SK-N-SH (cell line): ENCODE measurements around the gene GDPD5.

ENCODE experiments used
- CTCF ChIP-seq: fragments of 200-600 bp; sonication (generic); IDR thresholded peaks from 2 replicates; pipeline ENCODE4 v1.6.1; 2017; ENCODE audit warnings: antibody characterized with exemption, mild to moderate bottlenecking, moderate library complexity
- EP300 ChIP-seq, 2 experiments: IDR thresholded peaks; 2 replicates each; pipeline versions ENCODE4 v1.4.0 to v1.6.1; 2012; ENCODE audit warnings: borderline replicate concordance in 1 of 2, low read depth in 1 of 2, low read length in 1 of 2
- EZH2phosphoT487 ChIP-seq: fragments of 200-600 bp; sonication (generic); IDR thresholded peaks from 2 replicates; pipeline ENCODE4 v1.6.1; 2017; ENCODE audit warnings: low read depth, mixed run types, mild to moderate bottlenecking, antibody characterized with exemption, moderate library complexity, borderline replicate concordance
- GATA2 ChIP-seq: sonication (generic); formaldehyde crosslinking; IDR thresholded peaks from 2 replicates; pipeline ENCODE4 v1.5.0; 2020; ENCODE audit warnings: mild to moderate bottlenecking, missing genetic modification reagents
- POLR2AphosphoS5 ChIP-seq: IDR thresholded peaks from 2 replicates; pipeline ENCODE4 v1.6.1; 2012; ENCODE audit warnings: low read depth, low read length
- RAD21 ChIP-seq: IDR thresholded peaks from 2 replicates; pipeline ENCODE4 v1.6.1; 2012; ENCODE audit warnings: mild to moderate bottlenecking, low read length
- REST ChIP-seq: IDR thresholded peaks from 2 replicates; pipeline ENCODE4 v1.6.1; 2012; ENCODE audit warnings: mild to moderate bottlenecking, low read depth, low read length, moderate library complexity
- RFX5 ChIP-seq: IDR thresholded peaks from 2 replicates; pipeline ENCODE4 v1.6.1; 2012; ENCODE audit warnings: mild to moderate bottlenecking, improper control_type of control experiment, low read length
- SIN3A ChIP-seq: IDR thresholded peaks from 2 replicates; pipeline ENCODE4 v1.6.1; 2012; ENCODE audit warnings: low read depth, mild to moderate bottlenecking, low read length, moderate library complexity, borderline replicate concordance
- SMC3 ChIP-seq: IDR thresholded peaks from 2 replicates; pipeline ENCODE4 v1.6.1; 2012; ENCODE audit warnings: low read depth, low read length, improper control_type of control experiment
- TAF1 ChIP-seq: IDR thresholded peaks from 2 replicates; pipeline ENCODE4 v1.6.1; 2012; ENCODE audit warnings: low read depth, mild to moderate bottlenecking, low read length, moderate library complexity, borderline replicate concordance
- ZBTB33 ChIP-seq: IDR thresholded peaks from 2 replicates; pipeline ENCODE4 v1.4.0; 2012; ENCODE audit warnings: low read depth, borderline replicate concordance

DNA sequence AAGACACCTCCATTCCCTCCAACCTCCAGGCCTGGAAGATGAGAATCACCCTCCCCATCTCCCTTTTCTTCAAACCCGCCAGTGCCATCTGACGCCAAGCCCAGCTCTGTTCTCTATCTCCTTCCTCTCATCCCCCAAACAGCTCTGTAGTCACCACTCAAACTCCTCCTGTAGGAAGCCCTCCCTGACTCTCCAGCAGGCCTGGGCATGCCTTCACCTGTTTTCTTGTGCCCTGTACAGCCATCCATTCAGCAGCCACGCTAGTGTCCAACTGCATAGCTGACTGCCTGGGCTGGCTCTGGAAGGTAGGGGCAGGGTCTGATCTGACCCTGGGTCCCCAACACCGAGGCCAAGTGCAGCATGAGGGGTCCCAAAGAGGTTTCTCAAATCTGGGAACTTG, 25.0 kb downstream of the GDPD5 start:
- no peak for TF ChIP-seq REST
- no peak for TF ChIP-seq EZH2phosphoT487
- no peak for TF ChIP-seq GATA2 (CRISPR knock-in tag)
- TF ChIP-seq SIN3A, result no peak
- TF ChIP-seq EP300 (IDR thresholded peaks at IDR 0.05; ENCODE audit: borderline replicate concordance in 1 of 2, low read depth in 1 of 2, low read length in 1 of 2), result no peak
- no peak for TF ChIP-seq CTCF
- TF ChIP-seq ZBTB33, result no peak
- TF ChIP-seq RFX5, result no peak
- no peak for TF ChIP-seq RAD21
- no peak for TF ChIP-seq POLR2AphosphoS5
- TF ChIP-seq SMC3, result no peak
- TF ChIP-seq TAF1, result no peak
